Fibroblast of pulmonary artery (primary cell): ENCODE data around the gene CHURC1.

Experiments used
- DNase-seq: peaks from one replicate; pipeline ENCODE4 v3.0.0-alpha.2; 2010; ENCODE audit warnings: low read depth
- H3K4me3 ChIP-seq: replicated peaks from 2 replicates; pipeline ENCODE4 v1.5.1; 2011; ENCODE audit warnings: low read depth, mild to moderate bottlenecking, control low read depth, low read length, moderate library complexity
- TF ChIP-seq, protein P1 (sequence below): IDR thresholded peaks from 2 replicates; pipeline ENCODE4 v1.5.1; 2011; ENCODE audit warnings: mild to moderate bottlenecking, control low read depth, low read length, inconsistent platforms; ENCODE audit errors: missing control alignments

Gene CHURC1

DNA sequence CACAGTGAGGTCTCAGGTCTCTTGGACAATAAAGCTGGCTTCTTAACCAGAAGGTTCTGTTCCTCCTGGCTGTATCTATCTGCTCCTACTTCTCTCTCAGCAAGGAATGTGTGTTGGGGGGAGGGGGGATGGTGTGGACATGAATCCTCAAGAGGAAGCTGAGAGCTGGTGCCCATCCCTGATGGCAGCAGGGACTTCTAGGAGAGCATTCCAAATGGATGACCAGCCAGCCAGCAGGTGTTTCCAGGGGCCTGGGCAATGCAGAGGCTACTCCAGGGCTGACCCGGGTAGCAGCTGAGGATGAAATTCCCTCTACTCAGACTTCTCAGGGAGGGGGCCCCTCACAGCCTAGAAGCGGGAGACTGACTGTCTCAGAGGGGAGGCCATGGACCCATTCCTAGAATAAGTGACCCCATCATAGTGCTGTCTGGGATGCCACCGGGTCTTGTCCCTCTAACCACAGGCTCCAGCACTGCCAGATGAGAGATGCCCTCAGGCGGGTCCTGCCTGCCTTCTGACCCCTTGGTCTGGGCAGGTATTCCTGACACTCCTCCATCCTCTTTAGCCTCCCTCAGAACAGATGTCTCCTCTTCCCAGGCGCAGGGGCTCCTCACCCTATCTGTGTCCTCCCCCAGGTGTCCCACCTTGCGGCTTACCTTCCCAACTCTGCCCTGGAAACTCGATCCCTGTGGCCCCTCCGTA is 56.7 kb downstream of the CHURC1 start:
- no peak for DNase-seq
- TF ChIP-seq, protein P1, sequence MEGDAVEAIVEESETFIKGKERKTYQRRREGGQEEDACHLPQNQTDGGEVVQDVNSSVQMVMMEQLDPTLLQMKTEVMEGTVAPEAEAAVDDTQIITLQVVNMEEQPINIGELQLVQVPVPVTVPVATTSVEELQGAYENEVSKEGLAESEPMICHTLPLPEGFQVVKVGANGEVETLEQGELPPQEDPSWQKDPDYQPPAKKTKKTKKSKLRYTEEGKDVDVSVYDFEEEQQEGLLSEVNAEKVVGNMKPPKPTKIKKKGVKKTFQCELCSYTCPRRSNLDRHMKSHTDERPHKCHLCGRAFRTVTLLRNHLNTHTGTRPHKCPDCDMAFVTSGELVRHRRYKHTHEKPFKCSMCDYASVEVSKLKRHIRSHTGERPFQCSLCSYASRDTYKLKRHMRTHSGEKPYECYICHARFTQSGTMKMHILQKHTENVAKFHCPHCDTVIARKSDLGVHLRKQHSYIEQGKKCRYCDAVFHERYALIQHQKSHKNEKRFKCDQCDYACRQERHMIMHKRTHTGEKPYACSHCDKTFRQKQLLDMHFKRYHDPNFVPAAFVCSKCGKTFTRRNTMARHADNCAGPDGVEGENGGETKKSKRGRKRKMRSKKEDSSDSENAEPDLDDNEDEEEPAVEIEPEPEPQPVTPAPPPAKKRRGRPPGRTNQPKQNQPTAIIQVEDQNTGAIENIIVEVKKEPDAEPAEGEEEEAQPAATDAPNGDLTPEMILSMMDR, result no peak
- H3K4me3 ChIP-seq, result peak overlapping the region; percentile 58

DNA sequence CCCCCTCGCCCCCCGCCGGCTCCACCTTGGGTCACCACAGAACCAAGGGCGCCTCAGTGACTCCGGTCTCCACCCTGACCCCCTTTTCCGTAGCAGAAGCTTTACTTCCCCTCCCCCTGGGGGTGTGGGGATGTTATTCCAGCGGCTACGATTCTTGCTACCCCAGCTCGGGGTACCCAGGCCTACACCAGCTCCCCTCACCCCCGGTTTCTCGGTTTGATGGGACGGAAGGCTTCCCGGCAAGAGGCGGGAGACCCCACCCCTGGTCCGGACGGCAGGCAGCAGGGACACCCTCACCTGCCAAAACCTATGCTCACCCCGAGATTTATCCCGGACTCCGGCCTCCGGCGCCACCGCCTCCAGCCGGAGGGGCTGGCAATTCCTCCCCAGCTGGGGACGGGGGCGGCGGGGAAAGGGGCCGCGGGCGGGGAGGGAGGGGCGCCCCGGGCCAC is 57.3 kb downstream of the CHURC1 start:
- no peak for DNase-seq
- peak overlapping the region; percentile 58 for H3K4me3 ChIP-seq
- TF ChIP-seq, protein P1, result no peak

DNA sequence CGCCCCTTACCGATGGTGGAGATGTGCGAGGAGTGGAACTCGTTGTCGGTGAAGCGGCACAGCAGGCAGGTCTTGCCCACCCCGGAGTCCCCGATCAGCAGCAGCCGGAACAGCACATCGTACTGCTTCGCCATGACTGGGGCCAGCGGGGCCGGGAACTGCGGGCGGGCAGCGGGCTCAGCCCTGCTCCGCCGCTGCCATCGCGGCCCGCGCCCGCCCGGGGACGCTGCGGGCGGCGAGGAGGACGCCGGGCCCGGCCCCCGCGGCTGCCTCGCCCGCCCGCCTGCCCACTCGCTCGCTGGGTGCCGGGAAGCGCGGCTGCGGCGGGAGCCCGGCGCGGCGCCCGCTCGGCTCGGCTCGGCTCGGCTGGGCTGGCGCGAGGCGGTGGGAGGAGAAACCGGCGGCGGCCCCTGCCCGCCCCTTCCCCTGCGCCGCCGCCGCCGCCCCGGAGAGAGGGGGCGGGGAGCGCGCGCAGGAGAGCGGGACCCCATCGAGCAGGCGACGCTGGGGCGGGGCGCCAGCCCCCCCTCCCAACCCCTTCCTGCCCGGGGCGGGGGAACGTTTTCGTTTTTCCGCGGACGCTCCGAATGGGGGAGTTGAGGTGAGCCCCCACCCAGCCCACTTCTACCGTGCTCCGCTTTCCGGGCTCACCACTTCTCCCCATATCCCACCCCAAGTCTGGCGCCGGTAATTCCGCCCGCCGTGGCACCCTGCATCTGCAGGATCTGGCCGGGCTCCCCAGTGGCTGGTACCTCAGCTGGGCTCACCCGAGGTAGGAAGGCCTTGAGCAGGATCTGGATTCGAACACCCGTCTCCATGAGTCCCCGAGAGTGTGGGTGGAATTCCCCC is 57.9 kb downstream of the CHURC1 start, which contains the start of gene RAB15:
Gene RAB15, minus strand, starts transcription at position 394 of the 849 bp plus-strand sequence. Its CDS starts 260 bp downstream, at position 134.
- TF ChIP-seq, protein P1, result no peak
- peak within 1 kb of the TSS; percentile 62 for H3K4me3 ChIP-seq
- DNase-seq, result no peak

DNA sequence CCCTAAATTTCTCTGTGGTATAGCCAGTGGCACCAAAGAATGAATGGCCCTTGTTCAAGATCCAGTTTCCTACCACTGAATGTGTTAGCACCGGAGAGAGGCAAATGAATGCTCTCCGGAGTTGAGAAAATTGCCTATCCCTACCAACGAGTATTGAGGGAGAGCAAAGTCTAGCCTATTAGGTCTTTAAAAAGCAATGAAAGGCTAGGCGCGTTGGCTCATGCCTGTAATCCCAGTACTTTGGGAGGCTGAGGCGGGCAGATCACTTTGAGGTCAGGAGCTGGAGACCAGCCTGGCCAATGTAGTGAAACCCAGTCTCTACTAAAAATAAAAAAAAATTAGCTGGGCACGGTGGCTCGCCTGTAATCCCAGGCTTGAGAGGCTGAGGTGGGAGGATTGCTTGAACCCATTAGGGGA is 58.8 kb downstream of the CHURC1 start:
- TF ChIP-seq, protein P1, result no peak
- no peak overlapping the region for H3K4me3 ChIP-seq
- no peak for DNase-seq

DNA sequence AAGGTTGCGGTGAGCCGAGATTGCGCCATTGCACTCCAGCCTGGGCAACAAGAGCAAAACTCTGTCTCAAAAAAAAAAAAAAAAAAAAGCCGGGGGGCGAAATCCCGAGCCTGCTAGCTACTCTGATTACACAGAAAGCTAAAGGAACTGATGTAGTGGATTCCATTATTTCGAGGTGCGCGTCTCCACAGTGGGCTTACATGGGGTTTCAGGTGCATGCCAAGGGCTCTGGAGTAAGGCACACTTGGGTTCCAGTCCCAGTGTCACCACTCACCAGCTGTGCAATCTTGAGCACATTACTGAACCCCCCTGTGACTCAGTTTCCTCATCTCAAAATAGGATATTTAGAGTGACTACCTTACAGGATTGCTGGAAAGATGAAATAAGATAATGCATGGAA is 59.6 kb downstream of the CHURC1 start:
- DNase-seq, result no peak
- H3K4me3 ChIP-seq, result no peak overlapping the region
- TF ChIP-seq, protein P1, result no peak

DNA sequence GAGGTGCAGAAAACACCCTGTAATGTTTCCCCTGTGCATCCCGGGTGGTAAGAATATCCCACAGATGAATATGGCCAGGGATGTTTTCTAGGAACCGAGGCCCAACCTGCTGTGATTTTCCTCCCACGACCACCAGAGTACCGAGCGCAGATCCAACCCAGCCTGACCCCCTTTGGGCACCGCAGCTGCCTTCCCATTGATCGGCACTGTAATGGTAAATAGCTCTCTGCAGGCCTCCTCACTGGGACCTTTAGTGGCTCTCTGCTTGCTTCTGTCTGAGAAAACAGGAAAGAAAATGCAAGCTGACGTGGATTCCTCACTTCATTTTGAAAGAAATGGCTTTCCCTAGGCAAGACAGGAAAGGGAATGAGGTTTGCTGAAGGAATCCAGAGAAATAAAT is 60.3 kb downstream of the CHURC1 start:
- DNase-seq, result no peak
- TF ChIP-seq, protein P1, result no peak
- H3K4me3 ChIP-seq, result no peak overlapping the region
